HepG2 (cell line): ENCODE data around the gene MTHFD1.

ENCODE experiments used
- BCL6 ChIP-seq: IDR thresholded peaks from 2 replicates; pipeline ENCODE4 v1.6.1; 2016; ENCODE audit warnings: missing genetic modification reagents, missing compliant biosample characterization
- KDM1A ChIP-seq: IDR thresholded peaks from 2 replicates; pipeline ENCODE4 v1.6.1; 2016; ENCODE audit warnings: missing compliant biosample characterization
- MZF1 ChIP-seq: sonication (generic); formaldehyde crosslinking; IDR thresholded peaks from 2 replicates; pipeline ENCODE4 v1.8.1; 2023; ENCODE audit warnings: mild to moderate bottlenecking, missing genetic modification reagents, borderline replicate concordance
- TF ChIP-seq, protein P1 (sequence below): sonication (generic); formaldehyde crosslinking; IDR thresholded peaks from 2 replicates; pipeline ENCODE4 v1.5.0; 2020; ENCODE audit warnings: mild to moderate bottlenecking, missing genetic modification reagents, moderate library complexity

DNA sequence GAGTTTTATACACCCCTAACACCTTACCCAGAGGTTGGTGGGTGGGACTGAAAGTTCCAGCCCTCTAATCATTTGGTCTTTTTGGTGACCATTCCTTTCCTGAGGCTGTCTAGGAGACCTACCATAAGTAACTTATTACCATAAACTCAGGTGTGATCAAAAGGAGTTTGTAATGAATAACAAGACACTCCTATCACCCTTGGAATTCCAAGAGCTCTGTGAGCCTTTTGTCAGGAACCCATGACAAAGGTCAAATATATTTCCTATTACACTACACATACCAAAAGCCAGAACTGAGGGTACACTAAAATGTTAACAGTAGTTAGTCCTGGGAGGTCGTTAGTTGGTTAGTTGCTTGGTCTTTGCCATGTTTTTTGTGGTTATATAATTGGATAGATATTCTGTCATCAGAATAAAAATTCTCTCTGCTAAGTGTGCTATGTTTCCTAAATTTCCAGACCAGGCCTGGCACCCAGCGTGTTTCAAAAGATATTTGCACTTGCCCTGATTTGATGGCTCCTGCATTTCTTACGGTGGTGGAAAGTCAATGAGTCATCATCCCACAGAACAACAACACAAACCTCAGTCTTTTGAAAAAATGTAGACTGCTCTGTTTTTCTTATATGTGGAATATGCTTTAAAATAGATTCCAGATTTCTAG is 50.2 kb downstream of the MTHFD1 start:
- TF ChIP-seq KDM1A (CRISPR knock-in tag) = no peak
- TF ChIP-seq BCL6 = no peak
- TF ChIP-seq, protein P1, sequence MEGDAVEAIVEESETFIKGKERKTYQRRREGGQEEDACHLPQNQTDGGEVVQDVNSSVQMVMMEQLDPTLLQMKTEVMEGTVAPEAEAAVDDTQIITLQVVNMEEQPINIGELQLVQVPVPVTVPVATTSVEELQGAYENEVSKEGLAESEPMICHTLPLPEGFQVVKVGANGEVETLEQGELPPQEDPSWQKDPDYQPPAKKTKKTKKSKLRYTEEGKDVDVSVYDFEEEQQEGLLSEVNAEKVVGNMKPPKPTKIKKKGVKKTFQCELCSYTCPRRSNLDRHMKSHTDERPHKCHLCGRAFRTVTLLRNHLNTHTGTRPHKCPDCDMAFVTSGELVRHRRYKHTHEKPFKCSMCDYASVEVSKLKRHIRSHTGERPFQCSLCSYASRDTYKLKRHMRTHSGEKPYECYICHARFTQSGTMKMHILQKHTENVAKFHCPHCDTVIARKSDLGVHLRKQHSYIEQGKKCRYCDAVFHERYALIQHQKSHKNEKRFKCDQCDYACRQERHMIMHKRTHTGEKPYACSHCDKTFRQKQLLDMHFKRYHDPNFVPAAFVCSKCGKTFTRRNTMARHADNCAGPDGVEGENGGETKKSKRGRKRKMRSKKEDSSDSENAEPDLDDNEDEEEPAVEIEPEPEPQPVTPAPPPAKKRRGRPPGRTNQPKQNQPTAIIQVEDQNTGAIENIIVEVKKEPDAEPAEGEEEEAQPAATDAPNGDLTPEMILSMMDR (CRISPR knock-in tag) = no peak
- no peak for TF ChIP-seq MZF1 (CRISPR knock-in tag)
